ENCODE results near the gene JPH3. TPM values are rescaled to one million over a fixed set of nuclear protein-coding genes. Genes with fewer than 3 reads are reported as not detected.

Gene JPH3
- polyA plus RNA-seq, 1 donor (not counting 4 experiments of a cell fraction or from before 2014, with no cell fraction given) = not detected

DNA sequence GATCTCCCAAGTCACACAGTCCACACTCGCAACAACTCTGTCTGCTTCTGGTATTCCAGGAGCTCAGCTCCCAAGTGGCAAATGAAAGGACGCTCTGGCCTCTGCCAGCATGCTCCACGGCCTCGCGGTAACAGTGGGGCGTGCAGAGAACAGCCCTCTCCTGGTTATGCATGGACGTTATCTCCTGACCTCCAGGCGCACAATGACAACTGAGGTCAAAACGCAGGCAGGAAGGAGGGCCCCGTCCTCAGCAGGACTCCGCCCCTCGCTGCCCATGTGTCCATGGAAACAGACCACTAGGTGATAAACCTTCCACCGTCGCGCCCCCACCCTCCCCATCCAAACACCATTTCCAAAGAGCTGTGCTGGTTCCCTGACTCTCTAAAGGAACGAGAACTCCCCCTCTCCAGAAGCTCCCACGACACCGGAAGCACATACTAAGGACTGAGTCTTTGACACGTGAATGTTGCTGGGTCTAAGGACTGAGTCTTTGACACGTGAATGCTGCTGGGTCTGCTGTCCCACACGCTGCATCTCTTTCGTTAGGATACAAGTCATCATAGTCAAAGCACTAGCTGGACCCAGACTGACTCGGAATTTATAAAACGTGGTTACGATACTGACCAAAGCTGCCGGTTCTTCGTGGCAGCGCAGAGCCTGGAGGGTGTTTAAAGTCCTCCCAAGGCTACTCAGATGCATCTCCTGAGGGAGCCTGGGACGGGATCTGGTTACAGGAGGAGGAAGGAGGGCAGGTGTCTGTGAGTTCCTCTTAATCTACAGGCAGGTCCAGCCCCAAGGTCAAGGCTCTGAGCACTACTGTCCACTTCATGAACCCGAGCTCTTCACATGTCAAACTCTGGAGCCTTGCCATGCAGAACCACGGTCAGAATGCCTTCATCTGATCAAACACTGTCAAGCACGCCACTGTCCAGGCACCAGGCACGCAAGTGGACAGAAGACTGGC, 119.6 kb downstream of the JPH3 start:
- dilution Hi-C loops (cut with MboI; ENCODE audit: extremely low pct_ligation_motif_present, low sequenced_read_pairs) = no loop called here
- FAIRE-seq (no peak), DNase-seq (ENCODE audit: low read depth, low spot score) (no peak)
- no peaks in the 10 kb centered on the region for H4K20me1 ChIP-seq (ENCODE audit: control insufficient read depth, extremely low read depth, insufficient read depth, low read length)
- H3K27ac ChIP-seq (ENCODE audit: control insufficient read depth, insufficient read depth, low read length) = no peak overlapping the region
- H3K9ac ChIP-seq (ENCODE audit: control insufficient read depth, extremely low read depth, insufficient read depth, low read length) = no peak overlapping the region
- H3K79me2 ChIP-seq (ENCODE audit: control insufficient read depth, insufficient read depth, low read length) = no peaks in the 10 kb centered on the region
- no peak overlapping the region for H2AFZ ChIP-seq (ENCODE audit: control insufficient read depth, low read length)
- H3K9me1 ChIP-seq (ENCODE audit: control insufficient read depth, extremely low read depth, insufficient read depth, low read length) = no peaks in the 10 kb centered on the region
- peaks cover 0 to 17% of the 10 kb centered on the region in 2 experiments for H3K36me3 ChIP-seq (ENCODE audit: control insufficient read depth in 2 of 2, extremely low read depth in 1 of 2, insufficient read depth in 2 of 2, low read length in 2 of 2)
- H3K9me3 ChIP-seq (ENCODE audit: control insufficient read depth, low read depth, low read length) = no peaks in the 10 kb centered on the region
- H3K27me3 ChIP-seq (ENCODE audit: control insufficient read depth, extremely low read depth, insufficient read depth, low read length) = no peaks in the 10 kb centered on the region
- no peaks in the 10 kb centered on the region for H3K4me1 ChIP-seq (ENCODE audit: control insufficient read depth, extremely low read depth, insufficient read depth, low read length)
- H3K4me3 ChIP-seq (ENCODE audit: control insufficient read depth in 2 of 3, extremely low read depth in 1 of 3, insufficient read depth in 2 of 3, low read depth in 1 of 3, low read length in 3 of 3) = no peak overlapping the region
- no peak overlapping the region for H3K4me2 ChIP-seq (ENCODE audit: control insufficient read depth, extremely low read depth, insufficient read depth, low read depth, low read length)
- no peak for TF ChIP-seq CTCF (optimal IDR thresholded peaks at IDR 0.05 in 1 of 3, IDR thresholded peaks at IDR 0.05 in 1 of 3, conservative IDR thresholded peaks at IDR 0.05 in 1 of 3; ENCODE audit: extremely low read depth in 1 of 3, insufficient read depth in 2 of 3, low read length in 3 of 3)
- no peak for TF ChIP-seq EZH2 (IDR thresholded peaks at IDR 0.05; ENCODE audit: low read length)

DNA sequence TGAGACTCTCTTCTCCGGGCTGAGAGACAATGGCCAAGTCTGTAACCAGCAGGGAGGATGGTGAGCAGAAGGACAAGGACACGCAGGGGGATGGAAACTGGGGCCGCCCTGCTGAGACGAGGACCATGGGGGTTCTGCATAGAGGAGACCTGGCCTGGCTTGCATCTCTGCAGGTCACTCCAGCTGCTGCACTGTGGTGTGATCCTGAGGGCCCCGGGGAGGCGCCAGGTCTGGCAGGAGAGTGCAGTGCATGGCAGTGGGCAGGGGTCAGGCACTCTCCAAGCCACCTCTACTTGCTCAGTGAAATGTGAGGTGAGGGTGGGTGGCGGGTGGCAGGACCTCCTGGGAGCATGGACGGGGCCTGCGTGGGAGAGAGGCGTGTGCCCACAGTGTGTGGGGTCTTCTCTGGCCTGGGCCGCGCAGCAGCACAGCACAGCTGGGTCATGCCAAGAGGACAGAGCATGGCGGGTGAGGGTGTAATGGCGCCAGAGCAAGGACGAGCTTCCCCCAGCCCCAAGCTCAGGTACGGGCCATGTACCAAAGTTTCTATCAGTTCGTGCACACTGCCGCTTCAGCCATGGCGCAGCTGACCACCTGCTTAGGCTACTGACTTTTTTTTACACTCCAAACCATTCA, 120.4 kb downstream of the JPH3 start:
- Histone ChIP-seq H3K9ac (ENCODE audit: control insufficient read depth, extremely low read depth, insufficient read depth, low read length) (no peak overlapping the region), H3K27ac (ENCODE audit: control insufficient read depth, insufficient read depth, low read length) (no peak overlapping the region), H3K9me3 (ENCODE audit: control insufficient read depth, low read depth, low read length) (no peaks in the 10 kb centered on the region), H3K36me3 (ENCODE audit: control insufficient read depth in 2 of 2, extremely low read depth in 1 of 2, insufficient read depth in 2 of 2, low read length in 2 of 2) (peaks cover 0 to 20% of the 10 kb centered on the region in 2 experiments), H4K20me1 (ENCODE audit: control insufficient read depth, extremely low read depth, insufficient read depth, low read length) (no peaks in the 10 kb centered on the region), H3K79me2 (ENCODE audit: control insufficient read depth, insufficient read depth, low read length) (no peaks in the 10 kb centered on the region), H2AFZ (ENCODE audit: control insufficient read depth, low read length) (no peak overlapping the region), H3K27me3 (ENCODE audit: control insufficient read depth, extremely low read depth, insufficient read depth, low read length) (no peaks in the 10 kb centered on the region), H3K4me2 (ENCODE audit: control insufficient read depth, extremely low read depth, insufficient read depth, low read depth, low read length) (no peak overlapping the region), H3K4me1 (ENCODE audit: control insufficient read depth, extremely low read depth, insufficient read depth, low read length) (no peaks in the 10 kb centered on the region), H3K9me1 (ENCODE audit: control insufficient read depth, extremely low read depth, insufficient read depth, low read length) (no peaks in the 10 kb centered on the region), H3K4me3 (ENCODE audit: control insufficient read depth in 2 of 3, extremely low read depth in 1 of 3, insufficient read depth in 2 of 3, low read depth in 1 of 3, low read length in 3 of 3) (no peak overlapping the region)
- DNase-seq (ENCODE audit: low read depth, low spot score) (no peak), FAIRE-seq (no peak)
- no peak for TF ChIP-seq EZH2 (IDR thresholded peaks at IDR 0.05; ENCODE audit: low read length)
- no peak for TF ChIP-seq CTCF (optimal IDR thresholded peaks at IDR 0.05 in 1 of 3, IDR thresholded peaks at IDR 0.05 in 1 of 3, conservative IDR thresholded peaks at IDR 0.05 in 1 of 3; ENCODE audit: extremely low read depth in 1 of 3, insufficient read depth in 2 of 3, low read length in 3 of 3)
- dilution Hi-C loops (cut with MboI; ENCODE audit: extremely low pct_ligation_motif_present, low sequenced_read_pairs) = no loop called here
